ENCODE data around the gene RXRA. TPM values are rescaled to one million over a fixed set of nuclear protein-coding genes. Genes with fewer than 3 reads are reported as not detected.

Gene RXRA
- total RNA-seq, 1 donor from 2014 or later = 33.4 TPM

DNA sequence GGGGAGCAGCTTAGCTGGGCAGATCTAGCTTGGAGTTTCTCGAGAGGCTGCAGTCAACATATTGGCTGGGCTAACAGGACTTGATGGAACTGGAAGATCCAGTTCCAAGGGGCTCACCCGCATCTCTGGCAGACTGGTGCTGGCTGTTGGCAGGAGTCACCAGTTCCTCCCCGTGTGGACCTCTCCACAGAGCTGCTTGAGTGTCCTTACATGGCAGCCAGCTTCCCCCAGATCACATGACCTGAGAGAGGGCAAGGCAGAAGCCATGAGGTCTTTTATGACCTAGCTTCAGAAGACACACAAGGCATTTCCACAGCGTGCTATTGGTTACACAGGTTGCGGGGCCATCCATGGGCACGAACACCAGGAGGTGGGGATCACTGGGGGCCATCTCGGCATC lies 26.4 kb upstream of the RXRA start:
- no peak for FAIRE-seq
- Mint-ChIP-seq H3K27ac (ENCODE audit: unreplicated experiment) (no peak overlapping the region), H3K36me3 (ENCODE audit: low read depth, unreplicated experiment) (no peaks in the 10 kb centered on the region)

GRCh38 chr9:134301387-134302129 lies 24.7 kb upstream of the RXRA start:
- H3K4me1 ChIP-seq (ENCODE audit: insufficient read depth, low read length) = no peaks in the 10 kb centered on the region
- H2AFZ ChIP-seq (ENCODE audit: low read depth, low read length) = no peak overlapping the region
- H3K79me2 ChIP-seq (ENCODE audit: insufficient read depth, low read length) = no peaks in the 10 kb centered on the region
- peaks cover 3% of the 10 kb centered on the region for H3K4me1 Mint-ChIP-seq (ENCODE audit: low read depth, unreplicated experiment)
- no peak for DNase-seq (ENCODE audit: low read depth)
- H3K27me3 ChIP-seq (ENCODE audit: insufficient read depth, low read length) = peaks cover 20% of the 10 kb centered on the region
- peaks cover 6% of the 10 kb centered on the region for H3K9me3 ChIP-seq (ENCODE audit: insufficient read depth, low read depth, low read length)
- H3K36me3 Mint-ChIP-seq (ENCODE audit: low read depth, unreplicated experiment) = no peaks in the 10 kb centered on the region
- no peaks in the 10 kb centered on the region for H3K36me3 ChIP-seq (ENCODE audit: insufficient read depth, low read length)
- H3K27ac ChIP-seq (ENCODE audit: low read depth, low read length) = no peak overlapping the region
- H3K4me3 Mint-ChIP-seq (ENCODE audit: unreplicated experiment) = no peak overlapping the region
- H3K4me2 ChIP-seq (ENCODE audit: low read length) = no peak overlapping the region
- H3K4me3 ChIP-seq (ENCODE audit: insufficient read depth, low read depth, low read length) = no peak overlapping the region
- TF ChIP-seq, protein P1, sequence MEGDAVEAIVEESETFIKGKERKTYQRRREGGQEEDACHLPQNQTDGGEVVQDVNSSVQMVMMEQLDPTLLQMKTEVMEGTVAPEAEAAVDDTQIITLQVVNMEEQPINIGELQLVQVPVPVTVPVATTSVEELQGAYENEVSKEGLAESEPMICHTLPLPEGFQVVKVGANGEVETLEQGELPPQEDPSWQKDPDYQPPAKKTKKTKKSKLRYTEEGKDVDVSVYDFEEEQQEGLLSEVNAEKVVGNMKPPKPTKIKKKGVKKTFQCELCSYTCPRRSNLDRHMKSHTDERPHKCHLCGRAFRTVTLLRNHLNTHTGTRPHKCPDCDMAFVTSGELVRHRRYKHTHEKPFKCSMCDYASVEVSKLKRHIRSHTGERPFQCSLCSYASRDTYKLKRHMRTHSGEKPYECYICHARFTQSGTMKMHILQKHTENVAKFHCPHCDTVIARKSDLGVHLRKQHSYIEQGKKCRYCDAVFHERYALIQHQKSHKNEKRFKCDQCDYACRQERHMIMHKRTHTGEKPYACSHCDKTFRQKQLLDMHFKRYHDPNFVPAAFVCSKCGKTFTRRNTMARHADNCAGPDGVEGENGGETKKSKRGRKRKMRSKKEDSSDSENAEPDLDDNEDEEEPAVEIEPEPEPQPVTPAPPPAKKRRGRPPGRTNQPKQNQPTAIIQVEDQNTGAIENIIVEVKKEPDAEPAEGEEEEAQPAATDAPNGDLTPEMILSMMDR (IDR thresholded peaks at IDR 0.05; ENCODE audit: insufficient read depth, low read depth, low read length) = no peak
- no peak for TF ChIP-seq EZH2 (IDR thresholded peaks at IDR 0.05; ENCODE audit: insufficient read depth, low read length)
- peaks cover 10% of the 10 kb centered on the region for H3K9me3 Mint-ChIP-seq (ENCODE audit: unreplicated experiment)
- H3K27ac Mint-ChIP-seq (ENCODE audit: unreplicated experiment) = no peak overlapping the region
- no peak for FAIRE-seq
- peaks cover 31% of the 10 kb centered on the region for H3K27me3 Mint-ChIP-seq (ENCODE audit: low read depth, unreplicated experiment)
- no peaks in the 10 kb centered on the region for H4K20me1 ChIP-seq (ENCODE audit: insufficient read depth, low read length)
- H3K9ac ChIP-seq (ENCODE audit: low read length) = no peak overlapping the region

More for the DNA sequence above, 26.4 kb upstream of the RXRA start:
- Histone ChIP-seq H3K9me3 (ENCODE audit: insufficient read depth, low read depth, low read length) (no peaks in the 10 kb centered on the region), H3K36me3 (ENCODE audit: insufficient read depth, low read length) (no peaks in the 10 kb centered on the region), H3K4me3 (ENCODE audit: insufficient read depth, low read depth, low read length) (no peak overlapping the region), H3K4me1 (ENCODE audit: insufficient read depth, low read length) (no peaks in the 10 kb centered on the region), H3K79me2 (ENCODE audit: insufficient read depth, low read length) (no peaks in the 10 kb centered on the region), H3K9ac (ENCODE audit: low read length) (no peak overlapping the region), H3K27me3 (ENCODE audit: insufficient read depth, low read length) (peaks cover 25% of the 10 kb centered on the region), H3K4me2 (ENCODE audit: low read length) (no peak overlapping the region), H3K27ac (ENCODE audit: low read depth, low read length) (no peak overlapping the region), H4K20me1 (ENCODE audit: insufficient read depth, low read length) (no peaks in the 10 kb centered on the region), H2AFZ (ENCODE audit: low read depth, low read length) (no peak overlapping the region)
- peaks cover 41% of the 10 kb centered on the region for H3K27me3 Mint-ChIP-seq (ENCODE audit: low read depth, unreplicated experiment)
- peaks cover 10% of the 10 kb centered on the region for H3K9me3 Mint-ChIP-seq (ENCODE audit: unreplicated experiment)
- peaks cover 3% of the 10 kb centered on the region for H3K4me1 Mint-ChIP-seq (ENCODE audit: low read depth, unreplicated experiment)
- TF ChIP-seq, protein P1 (IDR thresholded peaks at IDR 0.05; ENCODE audit: insufficient read depth, low read depth, low read length) = no peak
- no peak for TF ChIP-seq EZH2 (IDR thresholded peaks at IDR 0.05; ENCODE audit: insufficient read depth, low read length)
- no peak for DNase-seq (ENCODE audit: low read depth)
- no peak overlapping the region for H3K4me3 Mint-ChIP-seq (ENCODE audit: unreplicated experiment)

All from astrocyte (in vitro differentiated cells and primary cell).